Frontal cortex (tissue), 4 donors: ENCODE results near the gene SSBP3. TPM values are rescaled to one million over a fixed set of nuclear protein-coding genes. Genes with fewer than 3 reads are reported as not detected.
A peak's percentile ranks its signal among the peaks of the same experiment; 100 is the strongest.
"Not testable (repeated sequence)": the region's sequence is repeated elsewhere in the genome, so short reads cannot be mapped to it uniquely, and the experiment has no call there.

Experiments
- DNase-seq, 2 donors: peaks; one replicate each; pipeline ENCODE4 v3.0.0; 2012; ENCODE audit warnings: low spot score in 2 of 2
- FAIRE-seq: peaks from 2 replicates; lab custom pipeline; 2012; peaks lifted over from hg19 to GRCh38; lab: Jason Lieb, UNC
- total RNA-seq: library from RNA; depleted of rRNA; stranded (reverse); fragments of >200 nt; gene quantifications from one replicate; pipeline ENCODE4 v1.2.3, GENCODE V29; 2014
- donor health status: control.
- donor health status: control.
- donor health status: control.

Gene SSBP3
- total RNA-seq, 1 donor from 2014 or later: 39.1 TPM

DNA sequence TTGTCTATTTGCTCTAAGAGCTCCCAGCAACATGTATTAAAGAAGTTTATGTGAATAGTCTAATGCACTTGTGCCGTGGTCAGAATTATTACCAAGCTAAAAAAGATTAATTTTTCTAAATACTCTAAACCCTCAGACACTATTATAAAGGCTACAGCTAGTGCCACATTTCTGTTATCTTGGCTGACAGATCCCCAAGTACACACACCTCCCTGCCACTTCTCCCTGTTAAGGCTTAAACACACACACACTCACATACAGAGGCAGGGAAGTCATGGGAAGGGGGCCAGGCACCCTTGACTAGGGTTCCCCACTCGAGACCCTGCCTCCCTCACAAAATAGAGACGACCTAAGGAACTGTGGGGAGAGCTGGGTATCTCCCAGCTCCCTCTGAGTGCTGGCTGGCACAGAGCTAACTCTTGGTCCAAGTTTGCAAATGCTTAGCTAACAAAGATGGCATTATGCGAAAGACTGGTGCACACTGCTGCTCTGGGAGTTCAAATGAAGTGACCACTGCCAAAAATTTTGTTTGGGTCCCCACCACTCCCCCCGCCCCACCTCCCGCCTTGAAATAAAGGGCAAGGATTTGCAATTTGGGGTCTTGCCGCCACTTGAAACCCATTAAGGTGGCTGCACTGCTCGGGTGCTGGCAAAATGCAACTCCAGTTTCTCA is 9.8 kb downstream of the SSBP3 start:
- peak in 1 of 2 donors; percentile 60 for DNase-seq
- FAIRE-seq: no peak

GRCh38 chr1:54395281-54395934 is 10.8 kb downstream of the SSBP3 start:
- FAIRE-seq (no peak), DNase-seq (no peak)

DNA sequence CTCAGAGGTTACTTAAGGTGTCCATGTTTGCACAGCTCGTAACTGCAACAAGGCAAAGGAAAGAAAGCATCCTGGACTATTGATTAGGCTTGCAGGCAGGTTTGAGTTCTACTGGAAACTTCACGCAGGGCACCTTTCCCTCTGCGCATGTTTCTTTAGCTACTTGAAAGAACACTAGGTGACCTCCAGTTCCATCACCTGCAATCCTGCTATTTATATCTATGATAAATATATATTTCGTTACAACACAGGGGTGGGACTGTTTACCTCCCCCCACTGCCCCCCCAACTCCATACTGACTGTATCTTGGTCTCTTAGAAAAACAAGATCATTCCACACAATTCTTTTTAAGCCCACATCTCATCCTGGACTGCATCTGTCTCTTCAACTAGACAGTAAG is 12.1 kb downstream of the SSBP3 start:
- no peak for FAIRE-seq
- no peak for DNase-seq

- DNase-seq (no peak), FAIRE-seq (no peak)
These were observed 13.8 kb downstream of the SSBP3 start for GRCh38 chr1:54392401-54392800.

DNA sequence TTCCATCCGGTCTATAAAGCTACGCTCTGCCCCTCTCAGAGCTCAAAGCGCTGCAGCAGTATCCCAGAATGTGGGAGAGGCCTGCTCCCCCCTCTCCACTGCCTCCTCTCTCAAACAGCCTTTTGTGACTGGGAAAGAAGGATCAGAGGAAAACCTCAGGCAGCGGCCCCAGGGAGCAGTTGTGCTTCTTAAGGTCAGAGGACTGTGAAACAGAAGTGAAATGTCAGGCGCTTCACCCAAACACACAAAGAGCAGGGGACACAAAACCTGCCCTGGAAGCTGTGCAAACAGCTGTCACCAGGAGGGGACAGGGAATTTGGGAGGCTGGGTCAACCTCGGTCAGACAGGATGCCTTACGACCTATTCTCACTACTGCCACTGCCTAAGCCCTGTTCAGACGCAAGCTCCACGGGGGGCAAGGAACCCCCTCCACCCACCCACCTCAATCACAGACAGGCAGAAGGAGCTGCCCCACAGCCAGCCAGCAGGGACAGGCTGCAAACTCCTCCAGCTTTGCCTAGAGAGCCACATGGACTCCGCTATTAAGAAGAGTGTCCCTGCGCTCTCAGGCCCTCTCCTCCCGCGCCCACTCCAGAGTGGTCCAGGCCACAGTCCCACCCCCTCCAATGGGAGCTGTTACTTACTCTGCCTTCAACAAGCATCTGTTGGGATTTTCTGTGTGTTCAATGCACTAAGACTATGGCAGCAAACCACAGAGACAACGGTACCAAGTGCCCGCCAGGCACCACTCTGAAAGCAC is 14.6 kb downstream of the SSBP3 start:
- FAIRE-seq (no peak), DNase-seq (no peak)

DNA sequence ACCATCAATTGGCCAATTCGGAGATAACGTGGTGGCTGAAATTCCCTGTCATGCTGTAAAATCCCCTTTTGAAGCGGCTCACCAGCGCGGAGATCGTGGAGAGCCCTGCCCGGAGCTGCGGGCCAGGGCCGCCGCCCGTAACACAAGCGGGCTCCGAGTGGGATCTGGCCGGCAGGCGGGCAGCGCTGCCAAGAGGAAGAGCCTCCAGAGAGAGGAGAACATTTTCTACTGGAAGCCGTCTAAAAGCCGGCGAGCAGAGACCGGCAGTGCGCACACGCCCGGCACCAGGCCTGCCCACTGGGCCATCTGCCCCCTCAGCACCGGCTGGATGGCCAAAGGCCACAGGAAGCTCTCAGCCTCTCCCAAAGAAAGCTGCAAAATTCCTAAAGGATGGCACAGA is 15.5 kb downstream of the SSBP3 start:
- FAIRE-seq (no peak), DNase-seq (no peak)

DNA sequence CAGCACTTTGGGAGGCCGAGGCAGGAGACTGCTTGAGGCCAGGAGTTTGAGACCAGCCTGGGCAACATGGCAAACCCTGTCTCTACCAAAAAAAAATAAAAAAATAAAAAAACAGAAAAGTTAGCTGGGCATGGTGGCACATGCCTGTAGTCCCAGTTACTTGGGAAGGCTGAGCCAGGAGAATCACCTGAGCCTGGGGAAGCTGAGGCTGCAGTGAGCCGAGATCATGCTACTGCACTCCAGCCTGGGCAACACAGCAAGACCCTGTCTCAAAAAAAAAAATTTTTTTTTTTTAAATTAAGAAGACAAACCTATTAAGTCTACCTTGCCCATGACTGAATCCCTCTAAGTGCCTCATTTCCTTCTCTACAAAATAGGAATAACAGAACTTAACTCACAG is 16.6 kb downstream of the SSBP3 start:
- not testable (repeated sequence) for DNase-seq, FAIRE-seq

DNA sequence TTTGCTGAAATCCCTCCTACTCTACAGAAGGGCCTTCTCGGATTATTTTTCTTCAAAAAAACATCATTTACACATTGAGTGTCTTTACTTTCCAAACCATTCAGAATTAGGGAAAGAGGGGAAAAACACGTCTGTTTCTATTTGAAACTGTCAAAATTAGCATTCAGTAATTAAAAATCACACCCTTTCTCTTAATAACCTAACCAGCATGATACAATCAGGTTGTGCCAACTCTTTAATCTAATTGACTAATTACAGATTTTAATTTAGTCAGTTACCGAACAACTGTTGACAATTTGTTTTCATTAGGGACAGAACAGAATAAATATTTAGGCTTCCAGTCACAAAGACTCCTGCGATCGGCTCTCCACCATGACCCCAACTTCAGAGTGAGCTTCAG is 18.8 kb downstream of the SSBP3 start:
- FAIRE-seq: no peak
- no peak for DNase-seq

GRCh38 chr1:54385727-54386022 is 20.5 kb downstream of the SSBP3 start:
- no peak for DNase-seq
- no peak for FAIRE-seq

- no peak for DNase-seq
- no peak for FAIRE-seq
These were observed 21.1 kb downstream of the SSBP3 start for GRCh38 chr1:54384918-54385726.

DNA sequence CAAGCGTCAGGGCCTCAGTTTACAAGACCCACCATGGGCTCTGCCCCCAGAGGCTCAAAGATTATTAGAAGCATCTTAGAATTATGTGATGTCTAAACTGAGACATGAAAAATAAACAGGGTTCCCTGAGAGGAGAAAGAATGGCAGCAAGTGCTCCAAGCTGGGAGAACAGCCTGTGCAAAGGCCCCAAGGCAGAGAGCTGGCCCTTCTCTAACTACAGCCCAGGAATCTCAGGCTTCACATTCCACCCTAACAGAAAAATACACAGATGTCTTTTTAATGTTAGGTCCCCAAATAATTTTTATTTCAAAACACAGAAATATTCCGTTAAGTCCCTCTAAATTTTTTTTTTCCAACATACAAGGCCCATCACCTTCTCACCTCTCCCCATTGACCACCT is 21.7 kb downstream of the SSBP3 start:
- DNase-seq (no peak), FAIRE-seq (no peak)

GRCh38 chr1:54381524-54381923 is 24.7 kb downstream of the SSBP3 start:
- no peak for FAIRE-seq

GRCh38 chr1:54380290-54380882 is 25.8 kb downstream of the SSBP3 start:
- DNase-seq: no peak
- FAIRE-seq: no peak

More at GRCh38 chr1:54381524-54381923, 24.7 kb downstream of the SSBP3 start:
- DNase-seq: no peak

- DNase-seq (no peak), FAIRE-seq (no peak)
These were observed 26.5 kb downstream of the SSBP3 start for GRCh38 chr1:54379555-54380289.

GRCh38 chr1:54378874-54379554 is 27.2 kb downstream of the SSBP3 start:
- FAIRE-seq: no peak
- DNase-seq: no peak

- FAIRE-seq (no peak), DNase-seq (peak in 1 of 2 donors; percentile 43)
These were observed 27.9 kb downstream of the SSBP3 start for GRCh38 chr1:54378157-54378873.

GRCh38 chr1:54377040-54377691 is 29.0 kb downstream of the SSBP3 start:
- DNase-seq (no peak), FAIRE-seq (no peak)
